Cardiac fibroblast (primary cell): ENCODE data around the gene IGSF23.
A peak's percentile ranks its signal among the peaks of the same experiment; 100 is the strongest.

Experiments
- DNase-seq, 2 donors: peaks; one replicate each; pipeline versions ENCODE4 v3.0.0 to v3.0.0-alpha.2; 2010; ENCODE audit warnings: low read depth in 2 of 2
- H3K4me3 ChIP-seq, 2 donors: replicated peaks in 1 of 2; 1 replicate in 1 of 2; 2 replicates in 1 of 2; pipeline ENCODE4 v1.5.1; 2011; ENCODE audit warnings: low read depth in 2 of 2, low read length in 2 of 2, mild to moderate bottlenecking in 2 of 2, moderate library complexity in 1 of 2
- TF ChIP-seq, protein P1 (sequence below): IDR thresholded peaks from one replicate; pipeline ENCODE4 v1.5.1; 2011; ENCODE audit warnings: low read depth, mild to moderate bottlenecking, low read length, inconsistent platforms

Gene IGSF23

DNA sequence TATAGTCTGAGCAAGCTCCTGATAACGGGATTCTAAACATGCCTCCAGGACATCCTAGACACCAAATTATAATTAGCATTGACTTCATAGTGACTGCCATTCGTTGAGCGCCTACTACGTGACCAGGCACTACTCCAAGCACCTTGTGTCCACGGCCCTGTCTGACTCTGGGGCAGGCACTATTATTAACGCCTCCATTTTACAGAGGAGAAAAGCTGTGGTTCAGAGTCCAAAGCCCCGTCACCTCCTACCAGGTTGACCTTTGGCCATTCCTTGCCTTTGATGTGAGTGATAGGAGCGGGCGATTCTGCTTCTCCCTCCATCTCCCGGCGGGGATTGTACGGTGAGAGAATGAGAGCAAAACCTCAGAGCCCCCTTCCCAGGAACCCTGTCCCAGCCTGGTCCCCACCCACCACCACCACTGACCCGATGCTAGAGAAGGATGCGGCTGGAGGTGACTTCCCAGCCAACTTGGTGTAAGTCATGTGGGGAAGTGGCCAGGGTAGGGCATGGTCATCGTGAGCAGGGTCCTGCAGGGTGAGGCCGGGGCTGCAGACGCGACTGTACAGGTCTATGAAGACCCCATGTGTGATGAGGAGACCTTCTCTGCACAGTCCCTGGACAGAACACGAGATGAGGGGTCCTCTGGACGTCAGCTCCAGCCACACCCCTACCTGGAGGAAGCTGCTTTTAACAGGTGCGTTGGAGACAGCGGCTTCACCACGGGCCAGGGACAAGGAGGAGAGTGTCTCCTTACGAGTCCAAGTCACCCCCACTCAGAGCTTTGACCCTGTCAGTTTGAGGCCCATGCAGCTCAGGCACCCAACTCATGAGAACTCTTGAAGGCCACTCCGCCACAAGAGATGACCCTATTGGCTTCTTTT is at the start of gene IGSF23:
Gene IGSF23 (plus strand): TSS at position 269 of the 884 bp plus-strand sequence. CDS start 83 bp downstream, at position 352.
- no peak within 1 kb of the TSS for H3K4me3 ChIP-seq
- DNase-seq, result no peak
- TF ChIP-seq, protein P1, sequence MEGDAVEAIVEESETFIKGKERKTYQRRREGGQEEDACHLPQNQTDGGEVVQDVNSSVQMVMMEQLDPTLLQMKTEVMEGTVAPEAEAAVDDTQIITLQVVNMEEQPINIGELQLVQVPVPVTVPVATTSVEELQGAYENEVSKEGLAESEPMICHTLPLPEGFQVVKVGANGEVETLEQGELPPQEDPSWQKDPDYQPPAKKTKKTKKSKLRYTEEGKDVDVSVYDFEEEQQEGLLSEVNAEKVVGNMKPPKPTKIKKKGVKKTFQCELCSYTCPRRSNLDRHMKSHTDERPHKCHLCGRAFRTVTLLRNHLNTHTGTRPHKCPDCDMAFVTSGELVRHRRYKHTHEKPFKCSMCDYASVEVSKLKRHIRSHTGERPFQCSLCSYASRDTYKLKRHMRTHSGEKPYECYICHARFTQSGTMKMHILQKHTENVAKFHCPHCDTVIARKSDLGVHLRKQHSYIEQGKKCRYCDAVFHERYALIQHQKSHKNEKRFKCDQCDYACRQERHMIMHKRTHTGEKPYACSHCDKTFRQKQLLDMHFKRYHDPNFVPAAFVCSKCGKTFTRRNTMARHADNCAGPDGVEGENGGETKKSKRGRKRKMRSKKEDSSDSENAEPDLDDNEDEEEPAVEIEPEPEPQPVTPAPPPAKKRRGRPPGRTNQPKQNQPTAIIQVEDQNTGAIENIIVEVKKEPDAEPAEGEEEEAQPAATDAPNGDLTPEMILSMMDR, result no peak

DNA sequence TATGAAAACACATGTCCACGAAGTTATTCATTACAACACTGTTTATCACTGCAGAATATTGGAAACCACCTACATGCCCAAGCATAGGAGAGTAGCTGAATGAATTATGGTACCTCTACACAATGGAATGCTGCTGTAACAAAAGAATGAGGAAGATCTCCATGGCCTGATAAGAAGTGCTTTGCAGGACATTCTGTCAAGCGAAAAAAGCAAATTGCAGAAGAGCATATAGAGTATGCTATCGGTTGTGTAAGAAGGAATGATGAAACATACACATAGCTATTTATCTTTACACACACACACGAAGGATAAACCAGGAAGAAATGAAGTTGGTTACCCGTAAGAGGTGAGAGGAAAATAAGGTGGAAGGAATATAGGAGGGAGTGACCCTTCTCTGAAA is 46.4 kb upstream of the IGSF23 start:
- no peak overlapping the region for H3K4me3 ChIP-seq
- DNase-seq, result no peak
- TF ChIP-seq, protein P1, result no peak

DNA sequence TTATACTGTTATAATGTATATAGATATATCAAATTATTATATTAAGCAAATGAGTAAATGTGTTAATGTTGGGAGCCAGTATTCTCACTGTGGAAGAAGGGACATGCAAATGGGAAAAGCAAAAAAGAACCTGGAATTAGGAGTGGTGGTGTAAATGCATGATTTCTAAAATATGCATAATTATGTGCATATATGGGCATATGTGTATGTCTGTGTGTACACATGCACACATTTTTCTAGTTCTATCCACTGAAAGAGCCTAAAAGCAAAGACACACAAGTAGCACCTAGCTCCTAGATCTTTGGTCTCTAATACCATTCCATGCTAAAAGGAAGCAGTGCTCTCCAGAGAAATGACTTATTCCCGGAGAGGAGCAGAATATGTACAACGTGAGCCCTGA is 45.6 kb upstream of the IGSF23 start:
- TF ChIP-seq, protein P1, result no peak
- no peak overlapping the region for H3K4me3 ChIP-seq
- DNase-seq, result no peak

DNA sequence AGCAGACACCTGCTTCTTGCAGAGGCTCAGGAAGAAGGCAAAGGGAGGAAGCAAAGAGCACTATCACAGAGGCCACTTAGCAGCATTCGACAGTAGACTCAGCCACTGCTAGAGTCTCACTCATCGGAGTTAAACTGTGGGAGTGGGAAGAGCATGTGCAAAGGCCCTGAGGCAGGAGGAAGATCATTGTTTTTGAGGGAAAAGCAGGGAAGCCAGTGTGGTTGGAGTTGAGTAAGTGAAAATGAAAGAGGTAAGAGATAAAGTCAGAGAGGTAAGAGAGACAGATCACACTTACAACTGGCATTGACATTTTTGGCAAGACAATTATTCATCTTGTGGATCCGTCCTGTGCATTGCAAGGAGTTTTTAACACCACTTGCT is 42.8 kb upstream of the IGSF23 start:
- no peak overlapping the region for H3K4me3 ChIP-seq
- no peak for DNase-seq
- TF ChIP-seq, protein P1, result no peak

GRCh38 chr19:44570984-44571684 is 42.2 kb upstream of the IGSF23 start:
- peak; percentile 90 to 91 for DNase-seq
- TF ChIP-seq, protein P1, result peak; percentile 78
- no peak overlapping the region for H3K4me3 ChIP-seq

GRCh38 chr19:44571830-44572580 is 41.4 kb upstream of the IGSF23 start:
- DNase-seq, result no peak
- no peak overlapping the region for H3K4me3 ChIP-seq
- TF ChIP-seq, protein P1, result no peak
